HCT116 (cell line): ENCODE results near the gene ATM. TPM values are rescaled to one million over a fixed set of nuclear protein-coding genes. Genes with fewer than 3 reads are reported as not detected.

ENCODE experiments used
- ATAC-seq: fragments of 200-7000 bp; cut with Tn5 transposase; 2 replicates; pipeline ENCODE4 v1.9.1; 2020; ENCODE audit warnings: mild to moderate bottlenecking, moderate library complexity
- BruUV-seq: library from RNA; stranded (reverse); fragments of 400-500 nt; replicated peaks from 2 replicates; lab custom pipeline; 2021; lab: Mats Ljungman, UMichigan
- CTCF ChIA-PET: fragments of 300-600 bp; sonication (Branson Sonifier 250); formaldehyde crosslinking; loops from one replicate; lab custom pipeline; 2021; ENCODE audit warnings: antibody characterized with exemption; lab: Charles Lee
- POLR2A ChIA-PET: fragments of 300-600, 350-600 bp; sonication (Branson Sonifier 250); formaldehyde crosslinking; loops from one replicate; lab custom pipeline; 2021; ENCODE audit warnings: antibody characterized with exemption; lab: Charles Lee
- RAD21 ChIA-PET, 2 experiments: fragments of 300-600 bp; sonication (Branson Sonifier 250); formaldehyde crosslinking; loops; one replicate each; lab custom pipeline; 2023; ENCODE audit warnings: low total read pairs in 2 of 2; ENCODE audit not compliant: uncharacterized antibody in 2 of 2, unreplicated experiment in 2 of 2, low non-redundant PET in 1 of 2; lab: Charles Lee
- DNase-seq: peaks from one replicate; pipeline ENCODE4 v3.0.0-alpha.2; 2010; ENCODE audit warnings: low read depth, low spot score
- H2AFZ ChIP-seq: fragments of 200-600 bp; shearing (Covaris generic), sonication (generic); 2 replicates; pipeline ENCODE4 v1.6.1; 2017; ENCODE audit warnings: low read depth, mixed run types, mixed read lengths, antibody characterized with exemption, low read length; ENCODE audit not compliant: poor library complexity, severe bottlenecking
- H3K27ac ChIP-seq: 2 replicates; pipeline ENCODE4 v1.5.1; 2012; ENCODE audit warnings: low read depth, low read length
- H3K27me3 ChIP-seq: fragments of 200-600 bp; sonication (generic); 2 replicates; pipeline ENCODE4 v1.6.1; 2016; ENCODE audit warnings: mixed run types, low read length, mixed read lengths; ENCODE audit not compliant: insufficient read depth
- H3K36me3 ChIP-seq, 2 experiments: fragments of 200-500 bp in 1 of 2; fragments of 200-600 bp in 1 of 2; sonication (Bioruptor generic) in 1 of 2; sonication (generic) in 1 of 2; 2 replicates each; pipeline versions ENCODE4 v1.5.1 to v1.6.1; 2014 to 2016; ENCODE audit warnings: low read length in 2 of 2, inconsistent platforms in 1 of 2, mixed read lengths in 1 of 2, mixed run types in 1 of 2; ENCODE audit not compliant: insufficient read depth in 2 of 2, control insufficient read depth in 1 of 2
- H3K4me1 ChIP-seq, 2 experiments: fragments of 200-600 bp in 1 of 2; sonication (generic) in 1 of 2; 2 replicates each; pipeline versions ENCODE4 v1.5.1 to v1.6.1; 2012 to 2017; ENCODE audit warnings: low read length in 2 of 2, inconsistent platforms in 1 of 2, mild to moderate bottlenecking in 1 of 2, mixed read lengths in 1 of 2, mixed run types in 1 of 2, moderate library complexity in 1 of 2; ENCODE audit not compliant: insufficient read depth in 2 of 2, control insufficient read depth in 1 of 2
- H3K4me2 ChIP-seq: fragments of 200-600 bp; sonication (generic); 2 replicates; pipeline ENCODE4 v1.6.1; 2017; ENCODE audit warnings: mixed run types, low read length, mixed read lengths
- H3K4me3 ChIP-seq, 2 experiments: fragments of 200-600 bp in 1 of 2; sonication (generic) in 1 of 2; replicated peaks in 1 of 2; 2 replicates each; pipeline ENCODE4 v1.5.1; 2011 to 2016; ENCODE audit warnings: low read length in 2 of 2, control low read depth in 1 of 2, low read depth in 1 of 2, mild to moderate bottlenecking in 1 of 2, mixed read lengths in 1 of 2, mixed run types in 1 of 2
- H3K79me2 ChIP-seq: fragments of 200-600 bp; sonication (generic); 2 replicates; pipeline ENCODE4 v1.6.1; 2017; ENCODE audit warnings: mild to moderate bottlenecking, mixed run types, low read length, moderate library complexity, mixed read lengths; ENCODE audit not compliant: insufficient read depth
- H3K9ac ChIP-seq: fragments of 200-600 bp; sonication (generic); 2 replicates; pipeline ENCODE4 v1.6.1; 2016; ENCODE audit warnings: low read length, mixed read lengths
- H3K9me2 ChIP-seq: fragments of 200-600 bp; sonication (generic), shearing (Covaris generic); 2 replicates; pipeline ENCODE4 v1.6.1; 2017; ENCODE audit warnings: mixed run types, mild to moderate bottlenecking, moderate library complexity; ENCODE audit not compliant: insufficient read depth
- H3K9me3 ChIP-seq, 2 experiments: fragments of 200-500 bp in 1 of 2; fragments of 200-600 bp in 1 of 2; sonication (Bioruptor generic) in 1 of 2; sonication (generic) in 1 of 2; 2 replicates each; pipeline ENCODE4 v1.6.1; 2014 to 2017; ENCODE audit warnings: low read length in 2 of 2, mixed read lengths in 2 of 2, inconsistent platforms in 1 of 2, low read depth in 1 of 2, mild to moderate bottlenecking in 1 of 2, mixed run types in 1 of 2, moderate library complexity in 1 of 2; ENCODE audit not compliant: control insufficient read depth in 1 of 2, insufficient read depth in 1 of 2
- H4K20me1 ChIP-seq: fragments of 200-600 bp; sonication (generic), shearing (Covaris generic); 2 replicates; pipeline ENCODE4 v1.6.1; 2017; ENCODE audit warnings: mixed run types, mild to moderate bottlenecking, moderate library complexity; ENCODE audit not compliant: insufficient read depth
- ATF3 ChIP-seq: IDR thresholded peaks from 2 replicates; pipeline ENCODE4 v1.6.1; 2012
- CBX3 ChIP-seq: IDR thresholded peaks from 2 replicates; pipeline ENCODE4 v1.6.1; 2012; ENCODE audit warnings: low read depth
- CEBPB ChIP-seq: IDR thresholded peaks from 2 replicates; pipeline ENCODE4 v1.6.1; 2012; ENCODE audit warnings: low read depth
- CTCF ChIP-seq, 3 experiments: fragments of 200-600 bp in 1 of 3; sonication (generic) in 1 of 3; IDR thresholded peaks in 2 of 3; conservative IDR thresholded peaks in 1 of 3; 2 replicates each; pipeline ENCODE4 v1.5.1; 2012 to 2017; ENCODE audit warnings: low read depth in 2 of 3, low read length in 2 of 3, antibody characterized with exemption in 1 of 3, borderline replicate concordance in 1 of 3, control low read depth in 1 of 3, mild to moderate bottlenecking in 1 of 3, mixed read lengths in 1 of 3, mixed run types in 1 of 3, moderate library complexity in 1 of 3; ENCODE audit not compliant: insufficient read depth in 1 of 3
- EZH2 ChIP-seq: fragments of 200-600 bp; sonication (generic); IDR thresholded peaks from 2 replicates; pipeline ENCODE4 v1.6.1; 2017; ENCODE audit warnings: antibody characterized with exemption, mixed run types
- JUND ChIP-seq: IDR thresholded peaks from 2 replicates; pipeline ENCODE4 v1.6.1; 2012
- MAX ChIP-seq: IDR thresholded peaks from 2 replicates; pipeline ENCODE4 v1.6.1; 2012
- POLR2AphosphoS5 ChIP-seq: IDR thresholded peaks from 2 replicates; pipeline ENCODE4 v1.6.1; 2011; ENCODE audit warnings: mild to moderate bottlenecking, low read depth, low read length, moderate library complexity
- SIN3A ChIP-seq: IDR thresholded peaks from 2 replicates; pipeline ENCODE4 v1.6.1; 2012; ENCODE audit warnings: low read depth
- SRF ChIP-seq: IDR thresholded peaks from 2 replicates; pipeline ENCODE4 v1.6.1; 2012; ENCODE audit warnings: low read depth
- TCF7L2 ChIP-seq: IDR thresholded peaks from 2 replicates; pipeline ENCODE4 v1.7.0; 2011; ENCODE audit warnings: borderline replicate concordance, inconsistent platforms; ENCODE audit not compliant: insufficient read depth, insufficient read length; ENCODE audit errors: extremely low read depth
- ZBTB33 ChIP-seq: IDR thresholded peaks from 2 replicates; pipeline ENCODE4 v1.6.1; 2011; ENCODE audit warnings: mild to moderate bottlenecking, low read length, moderate library complexity; ENCODE audit not compliant: insufficient replicate concordance; ENCODE audit errors: extremely low read depth
- ZFX ChIP-seq: fragments of 450-650 bp; IDR thresholded peaks from 2 replicates; pipeline ENCODE4 v1.6.1; 2017
- ZNF274 ChIP-seq: fragments of 200-500 bp; sonication (Bioruptor generic); IDR thresholded peaks from 2 replicates; pipeline ENCODE4 v1.6.1; 2014; ENCODE audit warnings: mild to moderate bottlenecking, low read depth, low read length, inconsistent platforms
- intact Hi-C: fragments of 100-400 bp; cut with micrococcal nuclease; formaldehyde crosslinking; loops from 2 replicates; pipeline ENCODE4 v1.10.0; 2022
- total RNA-seq: library from RNA; stranded (reverse); gene quantifications from one replicate; pipeline ENCODE4 v1.2.1, GENCODE V29; 2021; ENCODE audit not compliant: unreplicated experiment

The ATM gene
- total RNA-seq, 1 experiment from 2014 or later = 32.2 TPM

- intact Hi-C loops = no loop called here
- no peaks in the 10 kb centered on the region for H3K79me2 ChIP-seq
- ATAC-seq (no peak), DNase-seq (no peak)
- TF ChIP-seq CEBPB (no peak), ZBTB33 (no peak), ATF3 (no peak), TCF7L2 (no peak), EZH2 (no peak), ZFX (no peak), MAX (no peak), SRF (no peak), JUND (no peak), POLR2AphosphoS5 (no peak), ZNF274 (no peak), CBX3 (no peak), SIN3A (no peak), CTCF (IDR thresholded peaks at IDR 0.05 in 2 of 3, conservative IDR thresholded peaks at IDR 0.05 in 1 of 3; ENCODE audit: borderline replicate concordance in 1 of 3, insufficient read depth in 1 of 3, low read depth in 2 of 3, low read length in 2 of 3) (no peak)
- H3K36me3 ChIP-seq = no peaks in the 10 kb centered on the region
- ChIA-PET POLR2A (no interaction called here), CTCF (no interaction called here), RAD21 (no interaction called here)
- H3K27ac ChIP-seq = no peak overlapping the region
- H3K27me3 ChIP-seq = no peaks in the 10 kb centered on the region
- H2AFZ ChIP-seq = no peak overlapping the region
- H3K4me1 ChIP-seq = no peaks in the 10 kb centered on the region
- no peaks in the 10 kb centered on the region for H3K9me3 ChIP-seq
- no peak overlapping the region for H3K4me3 ChIP-seq
- no peaks in the 10 kb centered on the region for H3K9me2 ChIP-seq
- H3K4me2 ChIP-seq = no peak overlapping the region
- H3K9ac ChIP-seq = no peak overlapping the region
- BruUV-seq = no TSS peak
- H4K20me1 ChIP-seq = no peaks in the 10 kb centered on the region
Observed at GRCh38 chr11:108402241-108402640, 179.4 kb downstream of the ATM start.
